ENCODE measurements around the gene OOSP4A.

DNA sequence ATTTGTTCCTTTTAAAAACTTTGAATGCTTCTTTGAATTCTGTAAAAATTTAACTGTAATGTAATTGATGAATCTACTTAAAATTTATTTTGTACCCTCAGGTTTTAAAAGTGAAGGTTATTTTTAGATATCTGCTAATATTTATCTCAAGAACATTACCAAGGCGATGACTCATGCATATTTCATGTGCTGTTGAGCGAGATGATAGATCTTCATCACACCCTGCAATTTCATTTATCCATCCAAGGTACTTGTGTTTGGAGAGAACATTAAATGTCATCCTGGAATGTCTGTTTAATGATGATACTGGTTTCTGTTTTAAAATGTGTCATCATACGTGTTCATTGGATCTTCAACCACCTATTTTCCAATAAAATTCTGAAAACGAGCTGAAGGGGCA lies 6.7 kb upstream of the OOSP4A start:
- TF ChIP-seq, protein P1, sequence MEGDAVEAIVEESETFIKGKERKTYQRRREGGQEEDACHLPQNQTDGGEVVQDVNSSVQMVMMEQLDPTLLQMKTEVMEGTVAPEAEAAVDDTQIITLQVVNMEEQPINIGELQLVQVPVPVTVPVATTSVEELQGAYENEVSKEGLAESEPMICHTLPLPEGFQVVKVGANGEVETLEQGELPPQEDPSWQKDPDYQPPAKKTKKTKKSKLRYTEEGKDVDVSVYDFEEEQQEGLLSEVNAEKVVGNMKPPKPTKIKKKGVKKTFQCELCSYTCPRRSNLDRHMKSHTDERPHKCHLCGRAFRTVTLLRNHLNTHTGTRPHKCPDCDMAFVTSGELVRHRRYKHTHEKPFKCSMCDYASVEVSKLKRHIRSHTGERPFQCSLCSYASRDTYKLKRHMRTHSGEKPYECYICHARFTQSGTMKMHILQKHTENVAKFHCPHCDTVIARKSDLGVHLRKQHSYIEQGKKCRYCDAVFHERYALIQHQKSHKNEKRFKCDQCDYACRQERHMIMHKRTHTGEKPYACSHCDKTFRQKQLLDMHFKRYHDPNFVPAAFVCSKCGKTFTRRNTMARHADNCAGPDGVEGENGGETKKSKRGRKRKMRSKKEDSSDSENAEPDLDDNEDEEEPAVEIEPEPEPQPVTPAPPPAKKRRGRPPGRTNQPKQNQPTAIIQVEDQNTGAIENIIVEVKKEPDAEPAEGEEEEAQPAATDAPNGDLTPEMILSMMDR (conservative IDR thresholded peaks at IDR 0.05 in 1 of 2, IDR thresholded peaks at IDR 0.05 in 1 of 2; ENCODE audit: low read depth in 1 of 2, low read length in 2 of 2): no peak
- no peak for TF ChIP-seq EZH2 (IDR thresholded peaks at IDR 0.05; ENCODE audit: low read length, missing control alignments)

Data from fibroblast of lung (primary cell).